ENCODE results near the gene TSNAX. TPM values are rescaled to one million over a fixed set of nuclear protein-coding genes. Genes with fewer than 3 reads are reported as not detected.

The TSNAX gene
- polyA plus RNA-seq, 1 of the 3 experiments (the other 2 are of a cell fraction): 15.7 TPM

DNA sequence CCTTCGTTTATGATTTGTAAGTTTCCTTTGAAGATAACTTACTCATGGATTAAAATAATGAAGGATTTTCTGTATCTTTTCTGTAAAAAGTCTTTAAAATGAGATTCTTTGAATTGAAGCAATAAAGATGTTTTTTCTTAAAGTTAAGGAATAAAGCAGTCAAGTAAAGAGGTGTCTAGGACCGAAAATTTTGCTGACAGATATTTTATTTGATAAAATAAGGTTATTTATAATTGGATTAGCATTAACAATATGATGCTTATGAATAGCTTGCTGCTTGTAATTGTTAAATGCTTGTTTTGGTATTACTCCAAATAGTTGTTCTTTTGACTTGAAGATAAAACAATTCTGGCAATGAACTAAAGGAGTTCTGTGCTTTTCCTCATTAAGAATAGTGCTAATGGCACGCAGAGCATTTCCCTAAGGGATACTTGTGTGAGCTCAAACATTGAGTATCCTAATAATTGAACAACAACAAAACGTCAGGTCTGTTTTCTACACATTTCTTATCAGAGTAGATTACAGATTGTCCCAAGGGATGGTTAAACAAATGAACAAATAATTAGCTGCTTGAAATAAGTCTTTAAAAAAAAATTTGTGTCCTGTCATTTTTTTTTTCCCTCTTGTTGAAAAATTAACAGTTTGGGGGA, 16.6 kb downstream of the TSNAX start:
- Histone ChIP-seq H3K9me3 (peaks cover 8% of the 10 kb centered on the region; the same call in 1 of the 2 replicates), H3K9me2 (no peaks in the 10 kb centered on the region), H3K27me3 (ENCODE audit: insufficient read depth) (no peaks in the 10 kb centered on the region), H3F3A (replicated peaks; ENCODE audit: insufficient read depth) (peaks cover 10% of the 10 kb centered on the region), H3K36me3 (replicated peaks in 1 of 2; ENCODE audit: control insufficient read depth in 1 of 2, insufficient read depth in 2 of 2, low read length in 1 of 2) (peaks cover 52 to 75% of the 10 kb centered on the region in 2 experiments), H2AFZ (ENCODE audit: low read depth) (no peak overlapping the region), H3K4me1 (ENCODE audit: control insufficient read depth in 1 of 2, insufficient read depth in 2 of 2, low read depth in 1 of 2, low read length in 1 of 2) (peaks cover 0 to 4% of the 10 kb centered on the region in 2 experiments; a peak in 1 of 4 replicates), H3K27ac (ENCODE audit: low read depth in 2 of 2, low read length in 1 of 2) (no peak overlapping the region), H3K79me2 (ENCODE audit: insufficient read depth) (peaks cover 24% of the 10 kb centered on the region), H3K4me2 (no peak overlapping the region), H3K4me3 (ENCODE audit: low read depth in 2 of 2, low read length in 1 of 2) (no peak overlapping the region), H3K9ac (no peak overlapping the region), H4K20me1 (ENCODE audit: insufficient read depth) (no peaks in the 10 kb centered on the region)
- DNase-seq: no peak
- ChIA-PET POLR2A (no interaction called here), CTCF (interaction anchor here (1.6 kb wide), 1 partner anchor 10 kb away, joined by 6 read pairs; no protein-coding TSS in a partner anchor)
- 92% methylated on average over 4 of the region's 4 CpGs for WGBS (ENCODE audit: low lambda C conversion rate)
- TF ChIP-seq, protein P1, sequence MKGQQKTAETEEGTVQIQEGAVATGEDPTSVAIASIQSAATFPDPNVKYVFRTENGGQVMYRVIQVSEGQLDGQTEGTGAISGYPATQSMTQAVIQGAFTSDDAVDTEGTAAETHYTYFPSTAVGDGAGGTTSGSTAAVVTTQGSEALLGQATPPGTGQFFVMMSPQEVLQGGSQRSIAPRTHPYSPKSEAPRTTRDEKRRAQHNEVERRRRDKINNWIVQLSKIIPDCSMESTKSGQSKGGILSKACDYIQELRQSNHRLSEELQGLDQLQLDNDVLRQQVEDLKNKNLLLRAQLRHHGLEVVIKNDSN (IDR thresholded peaks at IDR 0.05; ENCODE audit: borderline replicate concordance, low read depth): no peak
- TF ChIP-seq RAD21 (IDR thresholded peaks at IDR 0.05; ENCODE audit: low read length): no peak
- TF ChIP-seq POLR2AphosphoS5 (IDR thresholded peaks at IDR 0.05; ENCODE audit: low read depth, low read length): no peak
- no peak for TF ChIP-seq ELF1 (IDR thresholded peaks at IDR 0.05)
- no peak for TF ChIP-seq FOSL2 (IDR thresholded peaks at IDR 0.05; ENCODE audit: borderline replicate concordance, low read depth)
- TF ChIP-seq, protein P2, sequence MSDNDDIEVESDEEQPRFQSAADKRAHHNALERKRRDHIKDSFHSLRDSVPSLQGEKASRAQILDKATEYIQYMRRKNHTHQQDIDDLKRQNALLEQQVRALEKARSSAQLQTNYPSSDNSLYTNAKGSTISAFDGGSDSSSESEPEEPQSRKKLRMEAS (IDR thresholded peaks at IDR 0.05; ENCODE audit: low read depth): no peak
- TF ChIP-seq, protein P3, sequence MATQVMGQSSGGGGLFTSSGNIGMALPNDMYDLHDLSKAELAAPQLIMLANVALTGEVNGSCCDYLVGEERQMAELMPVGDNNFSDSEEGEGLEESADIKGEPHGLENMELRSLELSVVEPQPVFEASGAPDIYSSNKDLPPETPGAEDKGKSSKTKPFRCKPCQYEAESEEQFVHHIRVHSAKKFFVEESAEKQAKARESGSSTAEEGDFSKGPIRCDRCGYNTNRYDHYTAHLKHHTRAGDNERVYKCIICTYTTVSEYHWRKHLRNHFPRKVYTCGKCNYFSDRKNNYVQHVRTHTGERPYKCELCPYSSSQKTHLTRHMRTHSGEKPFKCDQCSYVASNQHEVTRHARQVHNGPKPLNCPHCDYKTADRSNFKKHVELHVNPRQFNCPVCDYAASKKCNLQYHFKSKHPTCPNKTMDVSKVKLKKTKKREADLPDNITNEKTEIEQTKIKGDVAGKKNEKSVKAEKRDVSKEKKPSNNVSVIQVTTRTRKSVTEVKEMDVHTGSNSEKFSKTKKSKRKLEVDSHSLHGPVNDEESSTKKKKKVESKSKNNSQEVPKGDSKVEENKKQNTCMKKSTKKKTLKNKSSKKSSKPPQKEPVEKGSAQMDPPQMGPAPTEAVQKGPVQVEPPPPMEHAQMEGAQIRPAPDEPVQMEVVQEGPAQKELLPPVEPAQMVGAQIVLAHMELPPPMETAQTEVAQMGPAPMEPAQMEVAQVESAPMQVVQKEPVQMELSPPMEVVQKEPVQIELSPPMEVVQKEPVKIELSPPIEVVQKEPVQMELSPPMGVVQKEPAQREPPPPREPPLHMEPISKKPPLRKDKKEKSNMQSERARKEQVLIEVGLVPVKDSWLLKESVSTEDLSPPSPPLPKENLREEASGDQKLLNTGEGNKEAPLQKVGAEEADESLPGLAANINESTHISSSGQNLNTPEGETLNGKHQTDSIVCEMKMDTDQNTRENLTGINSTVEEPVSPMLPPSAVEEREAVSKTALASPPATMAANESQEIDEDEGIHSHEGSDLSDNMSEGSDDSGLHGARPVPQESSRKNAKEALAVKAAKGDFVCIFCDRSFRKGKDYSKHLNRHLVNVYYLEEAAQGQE (IDR thresholded peaks at IDR 0.05; ENCODE audit: low read depth, low read length): no peak
- TF ChIP-seq TEAD4 (IDR thresholded peaks at IDR 0.05; ENCODE audit: borderline replicate concordance, insufficient read depth): no peak
- TF ChIP-seq, protein P4, sequence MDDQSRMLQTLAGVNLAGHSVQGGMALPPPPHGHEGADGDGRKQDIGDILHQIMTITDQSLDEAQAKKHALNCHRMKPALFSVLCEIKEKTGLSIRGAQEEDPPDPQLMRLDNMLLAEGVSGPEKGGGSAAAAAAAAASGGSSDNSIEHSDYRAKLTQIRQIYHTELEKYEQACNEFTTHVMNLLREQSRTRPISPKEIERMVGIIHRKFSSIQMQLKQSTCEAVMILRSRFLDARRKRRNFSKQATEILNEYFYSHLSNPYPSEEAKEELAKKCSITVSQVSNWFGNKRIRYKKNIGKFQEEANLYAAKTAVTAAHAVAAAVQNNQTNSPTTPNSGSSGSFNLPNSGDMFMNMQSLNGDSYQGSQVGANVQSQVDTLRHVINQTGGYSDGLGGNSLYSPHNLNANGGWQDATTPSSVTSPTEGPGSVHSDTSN (IDR thresholded peaks at IDR 0.05): no peak
- TF ChIP-seq, protein P5, sequence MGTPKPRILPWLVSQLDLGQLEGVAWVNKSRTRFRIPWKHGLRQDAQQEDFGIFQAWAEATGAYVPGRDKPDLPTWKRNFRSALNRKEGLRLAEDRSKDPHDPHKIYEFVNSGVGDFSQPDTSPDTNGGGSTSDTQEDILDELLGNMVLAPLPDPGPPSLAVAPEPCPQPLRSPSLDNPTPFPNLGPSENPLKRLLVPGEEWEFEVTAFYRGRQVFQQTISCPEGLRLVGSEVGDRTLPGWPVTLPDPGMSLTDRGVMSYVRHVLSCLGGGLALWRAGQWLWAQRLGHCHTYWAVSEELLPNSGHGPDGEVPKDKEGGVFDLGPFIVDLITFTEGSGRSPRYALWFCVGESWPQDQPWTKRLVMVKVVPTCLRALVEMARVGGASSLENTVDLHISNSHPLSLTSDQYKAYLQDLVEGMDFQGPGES (IDR thresholded peaks at IDR 0.05; ENCODE audit: low read depth, low read length): no peak
- TF ChIP-seq, protein P6, sequence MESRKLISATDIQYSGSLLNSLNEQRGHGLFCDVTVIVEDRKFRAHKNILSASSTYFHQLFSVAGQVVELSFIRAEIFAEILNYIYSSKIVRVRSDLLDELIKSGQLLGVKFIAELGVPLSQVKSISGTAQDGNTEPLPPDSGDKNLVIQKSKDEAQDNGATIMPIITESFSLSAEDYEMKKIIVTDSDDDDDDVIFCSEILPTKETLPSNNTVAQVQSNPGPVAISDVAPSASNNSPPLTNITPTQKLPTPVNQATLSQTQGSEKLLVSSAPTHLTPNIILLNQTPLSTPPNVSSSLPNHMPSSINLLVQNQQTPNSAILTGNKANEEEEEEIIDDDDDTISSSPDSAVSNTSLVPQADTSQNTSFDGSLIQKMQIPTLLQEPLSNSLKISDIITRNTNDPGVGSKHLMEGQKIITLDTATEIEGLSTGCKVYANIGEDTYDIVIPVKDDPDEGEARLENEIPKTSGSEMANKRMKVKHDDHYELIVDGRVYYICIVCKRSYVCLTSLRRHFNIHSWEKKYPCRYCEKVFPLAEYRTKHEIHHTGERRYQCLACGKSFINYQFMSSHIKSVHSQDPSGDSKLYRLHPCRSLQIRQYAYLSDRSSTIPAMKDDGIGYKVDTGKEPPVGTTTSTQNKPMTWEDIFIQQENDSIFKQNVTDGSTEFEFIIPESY (IDR thresholded peaks at IDR 0.05; ENCODE audit: borderline replicate concordance, low read depth): no peak
